ENCODE results near the gene NBDY.
"Not testable (repeated sequence)": the region's sequence is repeated elsewhere in the genome, so short reads cannot be mapped to it uniquely, and the experiment has no call there.

Gene NBDY

DNA sequence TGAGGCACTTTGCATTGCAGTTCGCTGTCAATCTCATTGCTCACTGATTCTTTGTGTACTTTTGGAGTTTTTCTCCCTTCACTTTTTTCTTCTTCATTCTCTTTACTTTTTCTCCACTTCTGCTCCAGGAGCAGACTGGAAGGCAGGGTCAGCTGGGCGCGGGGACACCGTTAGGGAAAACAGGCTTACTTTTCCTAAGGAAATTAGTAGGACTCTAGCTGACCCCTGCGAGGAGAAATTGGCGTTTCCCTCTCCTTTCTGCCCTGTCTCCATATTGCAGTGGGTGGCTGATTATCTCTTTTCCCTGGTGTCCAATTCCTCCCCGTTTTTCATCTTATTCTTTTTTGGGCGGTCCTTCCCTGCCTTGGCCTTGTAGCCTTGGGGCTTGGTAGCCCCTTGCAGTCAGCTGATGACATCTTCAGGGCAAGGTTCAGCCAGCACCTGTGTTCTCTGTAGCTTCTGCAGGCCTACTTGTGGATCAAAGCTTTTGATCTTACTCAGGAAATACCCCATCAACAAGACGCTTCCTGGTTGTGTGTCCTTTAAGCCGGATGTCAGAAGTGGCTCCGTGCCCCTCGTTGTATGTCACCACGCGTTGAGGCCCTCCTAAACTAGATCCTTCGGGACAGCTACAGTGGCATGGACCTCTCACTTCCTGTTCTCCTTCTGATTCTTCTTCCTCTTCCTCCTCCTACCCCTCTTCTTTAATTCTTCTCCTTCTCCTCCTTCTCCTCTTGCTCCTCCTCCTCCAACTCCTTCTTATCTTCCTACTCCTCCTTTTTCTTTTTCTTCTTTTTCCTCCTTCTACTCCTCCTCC is 36.1 kb downstream of the NBDY start:
- no peak for DNase-seq

DNA sequence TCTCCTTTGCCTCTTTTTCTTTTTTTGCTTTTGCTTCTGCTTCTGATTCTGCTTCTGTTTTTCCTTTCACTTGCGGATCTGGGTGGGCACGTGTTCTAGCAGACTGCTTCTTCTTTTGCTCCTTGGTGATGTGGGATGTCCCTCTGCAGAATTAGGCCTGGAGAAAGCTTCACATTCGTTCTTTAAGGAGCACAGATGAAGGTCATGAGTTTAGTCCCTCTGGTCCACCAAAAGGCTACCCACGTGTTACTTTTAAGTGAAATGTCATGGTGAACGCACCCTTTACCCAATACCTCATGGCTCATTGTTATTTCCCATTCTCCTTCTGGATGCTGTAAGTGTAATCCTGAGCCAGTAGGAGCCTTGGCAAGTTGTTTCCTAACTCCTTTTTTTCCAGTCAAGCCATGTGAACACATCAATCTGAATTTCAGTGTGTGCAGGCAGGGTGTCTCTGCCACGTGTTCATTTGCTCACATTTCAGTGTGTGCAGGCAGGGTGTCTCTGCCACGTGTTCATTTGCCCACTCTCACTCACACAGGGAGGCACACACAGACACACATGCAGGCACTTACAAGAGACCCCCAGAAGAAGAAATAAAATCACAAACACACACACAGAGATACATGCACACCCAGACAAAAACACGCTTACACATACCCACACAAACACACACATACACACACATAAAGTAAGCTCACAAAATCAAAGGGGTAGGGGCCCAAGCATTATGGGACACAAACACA is 36.9 kb downstream of the NBDY start:
- no peak for DNase-seq

DNA sequence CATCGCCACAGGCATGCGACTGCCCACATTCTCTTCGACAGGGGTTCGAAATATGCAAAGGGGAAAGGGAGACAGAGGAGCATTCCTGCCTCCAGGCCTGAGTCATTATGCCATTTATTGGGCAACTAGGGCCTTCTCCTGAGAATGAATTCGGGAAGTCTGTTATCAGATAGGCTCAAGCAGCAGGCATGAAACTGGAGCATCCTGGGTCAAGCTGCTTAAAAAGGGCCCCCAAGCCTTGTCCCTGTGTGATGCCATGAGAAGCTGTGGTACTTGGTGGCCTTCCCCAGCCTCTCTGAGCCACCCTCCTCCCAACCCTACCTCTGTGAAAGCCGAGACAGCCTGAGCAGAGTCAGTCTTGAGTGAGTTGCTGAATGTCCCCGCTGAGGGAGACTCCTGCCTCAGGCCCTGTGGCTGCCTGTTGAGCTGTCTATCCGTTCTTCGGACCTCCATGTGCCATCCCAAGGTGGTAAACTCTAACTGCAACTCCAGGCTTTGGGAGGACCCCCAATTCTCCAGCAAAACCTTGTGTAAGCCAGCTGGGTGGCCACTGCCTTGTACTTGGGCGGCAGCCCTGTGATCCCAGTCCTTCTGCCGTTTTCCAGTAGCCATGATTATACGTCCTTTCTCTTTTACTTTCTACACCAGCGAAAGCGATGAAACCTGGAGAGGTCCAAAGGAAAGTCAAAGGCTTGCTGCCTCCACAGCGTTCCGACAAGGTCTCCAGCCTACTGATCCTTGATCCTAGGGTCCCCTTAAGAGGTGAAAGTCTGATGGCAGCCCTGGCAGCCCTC is 37.7 kb downstream of the NBDY start:
- DNase-seq = no peak

DNA sequence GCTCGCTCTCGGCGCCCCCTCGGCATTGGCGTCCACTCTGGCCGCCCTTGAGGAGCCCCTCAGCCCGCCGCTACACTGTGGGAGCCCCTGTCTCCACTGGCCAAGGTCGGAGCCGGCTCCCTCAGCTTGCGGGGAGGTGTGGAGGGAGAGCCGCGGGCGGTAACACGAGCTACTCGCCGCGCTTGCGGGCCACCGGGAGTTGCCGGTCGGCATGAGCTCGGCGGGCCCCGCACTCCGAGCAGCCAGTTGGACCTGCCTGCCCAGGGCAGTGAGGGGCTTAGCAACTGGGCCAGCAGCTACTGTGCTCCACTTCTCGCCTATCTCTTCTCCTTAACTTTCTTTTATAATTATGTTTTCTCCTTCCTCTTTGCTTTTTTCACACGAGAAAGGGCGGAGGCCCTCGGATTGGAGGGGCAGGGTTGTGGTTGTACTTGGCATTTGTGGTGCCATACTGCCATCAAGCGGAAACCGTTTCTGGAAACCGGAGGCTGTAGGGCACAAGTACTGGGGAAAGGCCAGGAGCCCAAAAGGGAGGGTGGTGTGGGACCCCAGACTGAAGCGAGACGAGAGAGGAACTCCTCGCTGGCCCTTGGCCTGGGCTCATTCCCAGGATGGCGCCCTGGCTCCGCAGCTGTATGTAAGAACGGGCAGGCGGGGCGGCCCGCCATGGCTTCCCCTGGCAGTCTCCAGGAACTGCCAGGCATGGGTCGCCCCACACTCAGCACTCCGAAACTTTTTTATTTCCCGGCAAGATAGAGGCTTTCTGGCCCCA is 38.5 kb downstream of the NBDY start:
- not testable (repeated sequence) for DNase-seq

DNA sequence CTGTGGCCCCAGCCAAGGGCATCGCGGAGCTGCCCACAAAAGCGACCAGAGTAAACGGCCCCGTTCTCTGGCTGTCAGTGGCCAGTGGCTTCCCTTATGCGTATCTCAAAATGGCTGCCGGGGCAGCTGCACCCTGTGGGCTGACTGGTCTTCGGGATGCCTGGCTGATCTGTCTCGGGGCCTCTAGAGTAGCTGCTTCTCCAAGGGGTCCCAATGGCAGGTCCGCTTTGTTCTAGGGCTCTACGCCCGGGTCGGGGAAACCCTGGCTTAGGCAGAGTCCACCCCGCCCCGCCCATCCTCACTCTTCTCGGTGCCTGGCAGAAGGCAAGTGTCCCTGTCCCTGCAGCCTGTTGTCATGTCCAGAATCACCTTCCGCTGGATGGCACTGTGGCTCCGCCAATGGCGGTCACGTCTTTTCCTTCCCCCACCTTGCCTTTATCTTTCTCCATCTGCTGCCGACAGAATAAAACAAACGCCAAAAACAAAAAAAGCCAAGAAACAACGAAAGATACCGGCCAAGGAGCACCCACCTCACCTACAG is 39.1 kb downstream of the NBDY start:
- DNase-seq = not testable (repeated sequence)

DNA sequence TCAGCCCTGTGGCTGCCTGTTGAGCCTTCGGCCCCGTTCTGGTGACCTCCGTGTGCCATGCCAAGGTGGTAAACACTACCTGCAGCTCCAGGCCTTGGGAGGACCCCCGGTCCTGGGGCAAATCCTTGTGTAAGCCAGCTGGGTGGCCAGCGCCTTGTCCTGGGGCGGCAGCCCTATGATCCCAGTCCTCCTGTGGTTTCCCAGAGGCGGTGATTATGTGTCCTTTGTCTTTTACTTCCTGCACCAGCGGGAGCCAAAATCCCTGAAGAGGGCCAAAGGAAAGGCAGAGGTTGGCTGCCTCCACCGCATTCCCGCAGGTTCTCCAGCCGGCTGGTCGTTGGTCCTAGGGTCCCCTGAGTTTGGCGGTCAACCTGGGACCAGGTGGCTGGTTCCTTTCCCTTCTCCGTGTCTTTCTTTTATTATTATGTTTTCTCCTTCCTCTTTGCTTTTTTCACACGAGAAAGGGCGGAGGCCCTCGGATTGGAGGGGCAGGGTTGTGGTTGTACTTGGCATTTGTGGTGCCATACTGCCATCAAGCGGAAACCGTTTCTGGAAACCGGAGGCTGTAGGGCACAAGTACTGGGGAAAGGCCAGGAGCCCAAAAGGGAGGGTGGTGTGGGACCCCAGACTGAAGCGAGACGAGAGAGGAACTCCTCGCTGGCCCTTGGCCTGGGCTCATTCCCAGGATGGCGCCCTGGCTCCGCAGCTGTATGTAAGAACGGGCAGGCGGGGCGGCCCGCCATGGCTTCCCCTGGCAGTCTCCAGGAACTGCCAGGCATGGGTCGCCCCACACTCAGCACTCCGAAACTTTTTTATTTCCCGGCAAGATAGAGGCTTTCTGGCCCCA is 43.9 kb downstream of the NBDY start:
- not testable (repeated sequence) for DNase-seq

DNA sequence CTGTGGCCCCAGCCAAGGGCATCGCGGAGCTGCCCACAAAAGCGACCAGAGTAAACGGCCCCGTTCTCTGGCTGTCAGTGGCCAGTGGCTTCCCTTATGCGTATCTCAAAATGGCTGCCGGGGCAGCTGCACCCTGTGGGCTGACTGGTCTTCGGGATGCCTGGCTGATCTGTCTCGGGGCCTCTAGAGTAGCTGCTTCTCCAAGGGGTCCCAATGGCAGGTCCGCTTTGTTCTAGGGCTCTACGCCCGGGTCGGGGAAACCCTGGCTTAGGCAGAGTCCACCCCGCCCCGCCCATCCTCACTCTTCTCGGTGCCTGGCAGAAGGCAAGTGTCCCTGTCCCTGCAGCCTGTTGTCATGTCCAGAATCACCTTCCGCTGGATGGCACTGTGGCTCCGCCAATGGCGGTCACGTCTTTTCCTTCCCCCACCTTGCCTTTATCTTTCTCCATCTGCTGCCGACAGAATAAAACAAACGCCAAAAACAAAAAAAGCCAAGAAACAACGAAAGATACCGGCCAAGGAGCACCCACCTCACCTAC is 44.5 kb downstream of the NBDY start:
- DNase-seq = not testable (repeated sequence)

DNA sequence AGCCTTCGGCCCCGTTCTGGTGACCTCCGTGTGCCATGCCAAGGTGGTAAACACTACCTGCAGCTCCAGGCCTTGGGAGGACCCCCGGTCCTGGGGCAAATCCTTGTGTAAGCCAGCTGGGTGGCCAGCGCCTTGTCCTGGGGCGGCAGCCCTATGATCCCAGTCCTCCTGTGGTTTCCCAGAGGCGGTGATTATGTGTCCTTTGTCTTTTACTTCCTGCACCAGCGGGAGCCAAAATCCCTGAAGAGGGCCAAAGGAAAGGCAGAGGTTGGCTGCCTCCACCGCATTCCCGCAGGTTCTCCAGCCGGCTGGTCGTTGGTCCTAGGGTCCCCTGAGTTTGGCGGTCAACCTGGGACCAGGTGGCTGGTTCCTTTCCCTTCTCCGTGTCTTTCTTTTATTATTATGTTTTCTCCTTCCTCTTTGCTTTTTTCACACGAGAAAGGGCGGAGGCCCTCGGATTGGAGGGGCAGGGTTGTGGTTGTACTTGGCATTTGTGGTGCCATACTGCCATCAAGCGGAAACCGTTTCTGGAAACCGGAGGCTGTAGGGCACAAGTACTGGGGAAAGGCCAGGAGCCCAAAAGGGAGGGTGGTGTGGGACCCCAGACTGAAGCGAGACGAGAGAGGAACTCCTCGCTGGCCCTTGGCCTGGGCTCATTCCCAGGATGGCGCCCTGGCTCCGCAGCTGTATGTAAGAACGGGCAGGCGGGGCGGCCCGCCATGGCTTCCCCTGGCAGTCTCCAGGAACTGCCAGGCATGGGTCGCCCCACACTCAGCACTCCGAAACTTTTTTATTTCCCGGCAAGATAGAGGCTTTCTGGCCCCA is 49.3 kb downstream of the NBDY start:
- DNase-seq = not testable (repeated sequence)

DNA sequence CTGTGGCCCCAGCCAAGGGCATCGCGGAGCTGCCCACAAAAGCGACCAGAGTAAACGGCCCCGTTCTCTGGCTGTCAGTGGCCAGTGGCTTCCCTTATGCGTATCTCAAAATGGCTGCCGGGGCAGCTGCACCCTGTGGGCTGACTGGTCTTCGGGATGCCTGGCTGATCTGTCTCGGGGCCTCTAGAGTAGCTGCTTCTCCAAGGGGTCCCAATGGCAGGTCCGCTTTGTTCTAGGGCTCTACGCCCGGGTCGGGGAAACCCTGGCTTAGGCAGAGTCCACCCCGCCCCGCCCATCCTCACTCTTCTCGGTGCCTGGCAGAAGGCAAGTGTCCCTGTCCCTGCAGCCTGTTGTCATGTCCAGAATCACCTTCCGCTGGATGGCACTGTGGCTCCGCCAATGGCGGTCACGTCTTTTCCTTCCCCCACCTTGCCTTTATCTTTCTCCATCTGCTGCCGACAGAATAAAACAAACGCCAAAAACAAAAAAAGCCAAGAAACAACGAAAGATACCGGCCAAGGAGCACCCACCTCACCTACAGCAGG is 50.0 kb downstream of the NBDY start:
- not testable (repeated sequence) for DNase-seq

DNA sequence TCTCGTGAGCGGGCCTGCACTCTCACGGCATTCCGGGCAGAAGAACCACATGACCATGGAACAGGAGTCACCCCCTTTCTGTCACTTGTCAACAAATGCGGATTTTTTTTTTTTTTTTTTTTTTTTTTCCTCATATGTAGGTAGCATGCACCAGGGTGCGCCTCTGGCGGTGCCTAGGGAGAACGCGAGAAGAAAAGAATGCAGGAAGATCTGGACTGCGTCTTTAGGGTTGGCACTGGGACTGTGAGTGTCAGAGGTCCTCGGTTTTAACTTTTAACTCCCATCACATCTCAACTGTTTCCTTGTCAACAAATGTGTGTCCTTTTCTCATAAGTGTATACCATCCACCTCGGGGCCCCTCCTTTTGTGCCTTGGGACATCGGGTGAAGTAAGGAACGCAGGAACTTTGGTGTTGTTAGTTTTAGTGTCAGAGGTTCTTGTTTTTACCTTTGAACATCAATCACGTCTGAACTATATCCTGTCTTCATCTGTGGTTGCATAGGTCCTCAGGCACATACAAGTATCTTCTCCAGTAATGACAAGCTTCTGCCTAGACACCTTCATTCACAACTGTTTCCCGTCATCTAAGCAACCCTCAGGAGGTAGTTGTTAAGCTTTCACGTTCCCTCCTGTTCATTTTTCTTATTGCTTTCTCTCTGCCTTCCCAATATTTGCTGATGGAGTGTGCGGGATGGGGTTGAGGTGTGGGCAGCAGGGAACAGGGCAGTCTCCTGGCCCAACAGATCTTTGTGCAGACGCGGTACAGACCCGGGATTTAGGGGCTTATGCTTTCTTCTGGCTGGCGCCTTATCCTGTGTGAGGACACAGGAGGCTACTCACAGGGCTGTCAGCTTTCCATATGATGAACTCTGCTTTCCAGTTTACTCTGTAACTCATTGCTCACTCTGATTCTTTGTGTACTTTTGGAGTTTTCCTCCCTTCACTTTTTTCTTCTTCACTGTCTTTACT is 51.9 kb downstream of the NBDY start:
- DNase-seq = not testable (repeated sequence)

DNA sequence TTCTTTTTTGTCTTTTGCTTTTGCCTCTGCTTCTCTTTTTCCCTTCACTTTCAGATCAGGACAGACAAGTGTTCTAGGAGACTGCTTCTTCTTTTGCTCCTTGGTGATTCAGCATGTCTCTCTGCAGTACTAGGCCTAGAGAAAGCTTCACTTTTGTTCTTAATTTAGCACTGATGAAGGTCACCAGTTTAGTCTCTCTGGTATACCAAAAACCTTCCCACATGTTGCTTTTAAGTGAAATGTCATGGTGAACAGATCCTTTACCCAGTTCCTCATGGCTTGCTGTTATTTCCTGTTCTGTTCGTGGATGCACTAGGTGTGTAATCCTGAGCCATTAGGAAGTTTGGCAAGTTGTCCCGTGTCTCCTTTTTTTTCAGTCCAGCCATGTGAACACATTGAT is 53.3 kb downstream of the NBDY start:
- DNase-seq = no peak

DNA sequence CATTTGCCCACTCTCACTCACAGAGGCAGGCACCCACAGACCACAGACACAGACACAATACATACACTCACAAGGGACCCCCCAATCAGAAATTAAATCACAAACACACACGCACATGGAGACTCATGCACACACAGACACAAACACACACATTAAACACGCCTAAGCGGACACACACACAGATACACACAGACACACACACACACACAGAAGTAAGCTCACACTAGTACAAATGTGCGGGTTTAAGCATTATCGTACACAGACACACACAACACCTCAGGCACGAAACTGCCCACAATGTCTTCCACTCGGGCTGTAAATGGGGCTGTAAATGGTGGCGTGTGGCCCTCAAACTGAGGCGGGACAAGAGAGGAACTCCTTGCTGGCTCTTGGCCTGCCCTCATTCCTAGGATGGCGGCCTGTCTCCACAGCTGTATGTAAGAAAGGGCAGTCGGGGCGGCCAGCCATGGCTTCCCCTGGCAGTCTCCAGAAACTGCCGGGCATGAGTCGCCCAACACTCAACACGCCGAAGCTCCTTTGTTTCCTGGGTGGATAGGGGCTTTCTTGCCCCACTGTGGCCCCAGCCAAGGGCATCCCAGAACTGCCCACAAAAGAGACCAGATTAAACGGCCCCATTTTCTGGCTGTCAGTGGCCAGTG is 53.9 kb downstream of the NBDY start:
- DNase-seq = no peak

DNA sequence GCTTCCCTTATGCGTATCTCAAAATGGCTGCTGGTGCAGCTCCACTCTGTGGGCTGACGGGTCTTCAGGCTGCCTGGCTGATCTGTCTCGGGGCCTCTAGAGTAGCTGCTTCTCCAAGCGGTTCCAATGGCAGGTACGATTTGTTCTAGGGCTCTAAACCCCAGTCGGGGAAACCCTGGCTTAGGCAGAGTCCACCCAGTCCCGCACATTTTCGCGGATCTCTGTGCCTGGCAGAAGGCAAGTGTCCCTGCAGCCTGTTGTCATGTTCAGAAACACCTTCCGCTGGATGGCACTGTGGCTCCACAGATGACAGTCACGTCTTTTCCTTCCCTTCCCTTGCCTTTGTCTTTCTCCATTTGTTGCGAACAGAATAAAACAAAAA is 54.4 kb downstream of the NBDY start:
- peak; percentile 3 for DNase-seq

DNA sequence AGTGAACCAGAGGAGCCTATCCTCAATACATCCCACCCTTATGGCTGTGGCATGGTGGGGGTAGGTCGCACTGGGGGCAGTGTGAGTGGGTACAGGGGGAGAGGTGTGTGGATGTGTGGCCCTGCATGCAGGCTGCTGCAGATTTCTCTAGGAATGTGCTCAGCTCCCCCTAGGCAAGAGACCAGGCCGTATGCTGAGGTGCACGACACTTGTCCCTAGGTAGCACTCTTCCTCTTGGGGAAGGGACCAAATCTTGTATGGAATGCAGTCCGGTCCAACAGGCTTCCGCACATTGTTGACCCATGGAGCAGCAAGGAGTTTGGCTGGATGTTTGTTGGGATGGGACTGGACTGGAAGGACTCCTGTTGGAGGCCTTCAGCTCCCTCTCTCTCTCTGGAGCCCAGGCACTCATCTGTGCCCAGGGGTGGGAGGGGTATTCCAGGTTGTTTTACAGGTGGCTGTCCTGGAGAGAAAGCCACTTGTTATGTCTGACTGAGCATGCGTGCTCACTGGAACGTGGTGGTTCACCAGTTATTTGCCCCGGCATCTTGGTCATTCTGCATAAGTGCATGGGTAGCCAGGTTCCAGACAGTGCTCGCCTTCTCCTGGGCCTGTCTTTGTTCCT is 55.1 kb downstream of the NBDY start:
- DNase-seq = no peak

DNA sequence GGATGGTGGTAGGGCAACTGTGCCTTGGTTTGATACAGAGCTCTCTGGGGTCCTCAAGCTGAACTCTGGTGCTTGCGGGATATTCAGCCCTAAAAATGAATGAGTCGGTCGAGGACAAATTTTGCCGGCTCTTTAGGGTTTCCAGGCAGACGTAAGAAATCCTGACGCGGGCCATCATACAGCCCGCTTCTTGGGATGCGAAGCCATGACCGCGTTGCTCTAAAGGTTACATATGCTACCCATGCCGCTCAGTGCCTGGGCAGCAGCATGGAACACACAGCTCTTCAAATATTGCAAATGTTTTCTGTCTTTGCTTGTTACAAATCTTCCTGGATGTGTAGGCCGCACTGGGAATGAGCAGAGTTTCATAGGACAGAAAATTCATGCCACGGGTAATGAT is 55.6 kb downstream of the NBDY start:
- DNase-seq = no peak

DNA sequence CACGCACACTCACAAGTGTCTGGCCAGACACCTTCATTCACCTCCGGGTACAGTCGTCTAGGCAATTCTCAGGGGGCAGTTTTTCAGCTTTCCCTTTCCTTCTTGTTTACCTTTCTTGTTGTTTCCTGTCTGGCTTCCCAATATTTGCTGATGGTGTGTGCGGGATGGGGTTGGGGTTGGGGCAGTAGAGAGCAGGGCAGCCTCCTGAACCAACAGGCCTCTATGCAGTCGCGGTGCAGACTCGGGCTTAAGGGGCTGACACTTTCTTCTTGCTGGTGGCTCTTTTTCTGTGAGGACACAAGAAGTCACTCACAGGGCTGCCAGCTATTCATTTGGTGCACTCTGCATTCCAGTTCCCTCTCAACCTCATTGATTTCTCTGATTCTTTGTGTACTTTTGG is 56.4 kb downstream of the NBDY start:
- DNase-seq = no peak

DNA sequence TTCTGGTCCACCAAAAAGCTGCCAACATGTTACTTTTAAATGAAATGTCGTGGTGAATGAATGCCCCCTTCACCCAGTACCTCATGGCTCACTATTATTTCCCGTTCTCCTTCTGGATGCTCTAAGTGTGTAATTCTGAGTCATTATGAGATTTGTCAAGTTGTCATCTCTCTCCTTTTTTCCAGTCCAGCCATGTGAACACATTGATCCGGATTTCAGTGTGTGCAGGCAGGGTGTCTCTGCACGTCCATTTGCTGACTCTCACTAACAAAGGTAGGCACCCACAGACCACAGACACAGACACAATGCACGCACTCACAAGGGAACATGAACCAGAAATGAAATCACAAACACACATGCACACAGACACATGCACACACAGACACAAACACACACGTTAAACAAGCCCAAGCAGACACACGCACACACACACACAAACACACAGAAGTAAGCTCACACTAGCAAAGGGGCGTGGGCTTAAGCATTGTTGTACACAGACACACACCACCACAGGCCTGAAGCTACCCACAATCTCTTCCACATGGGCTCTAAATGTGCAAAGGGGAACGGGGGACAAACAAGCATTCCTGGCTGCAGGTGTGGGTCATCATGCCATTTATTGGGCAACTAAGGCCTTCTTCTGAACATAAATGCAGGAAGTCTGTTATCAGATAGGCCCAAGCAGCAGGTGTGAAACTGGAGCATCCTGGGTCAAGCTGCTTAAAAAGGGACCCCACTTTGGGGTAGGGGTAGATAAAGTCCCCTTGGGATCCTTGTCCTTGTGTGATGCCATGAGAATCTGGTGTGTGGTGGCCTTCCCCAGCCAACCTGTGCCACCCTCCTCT is 58.1 kb downstream of the NBDY start:
- DNase-seq = no peak
